ENCODE results near the gene NELL2. TPM values are rescaled to one million over a fixed set of nuclear protein-coding genes. Genes with fewer than 3 reads are reported as not detected.

Gene NELL2
- total RNA-seq, 4 donors from 2014 or later = 2.6 to 32.3 (median 11.9) TPM

GRCh38 chr12:44859998-44860689, 16.0 kb downstream of the NELL2 start:
- no peak for DNase-seq (ENCODE audit: low spot score in 2 of 2)
- no peak overlapping the region for H3K4me3 ChIP-seq (ENCODE audit: low read depth, poor library complexity, severe bottlenecking)
- TF ChIP-seq, protein P1, sequence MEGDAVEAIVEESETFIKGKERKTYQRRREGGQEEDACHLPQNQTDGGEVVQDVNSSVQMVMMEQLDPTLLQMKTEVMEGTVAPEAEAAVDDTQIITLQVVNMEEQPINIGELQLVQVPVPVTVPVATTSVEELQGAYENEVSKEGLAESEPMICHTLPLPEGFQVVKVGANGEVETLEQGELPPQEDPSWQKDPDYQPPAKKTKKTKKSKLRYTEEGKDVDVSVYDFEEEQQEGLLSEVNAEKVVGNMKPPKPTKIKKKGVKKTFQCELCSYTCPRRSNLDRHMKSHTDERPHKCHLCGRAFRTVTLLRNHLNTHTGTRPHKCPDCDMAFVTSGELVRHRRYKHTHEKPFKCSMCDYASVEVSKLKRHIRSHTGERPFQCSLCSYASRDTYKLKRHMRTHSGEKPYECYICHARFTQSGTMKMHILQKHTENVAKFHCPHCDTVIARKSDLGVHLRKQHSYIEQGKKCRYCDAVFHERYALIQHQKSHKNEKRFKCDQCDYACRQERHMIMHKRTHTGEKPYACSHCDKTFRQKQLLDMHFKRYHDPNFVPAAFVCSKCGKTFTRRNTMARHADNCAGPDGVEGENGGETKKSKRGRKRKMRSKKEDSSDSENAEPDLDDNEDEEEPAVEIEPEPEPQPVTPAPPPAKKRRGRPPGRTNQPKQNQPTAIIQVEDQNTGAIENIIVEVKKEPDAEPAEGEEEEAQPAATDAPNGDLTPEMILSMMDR (IDR thresholded peaks at IDR 0.05) = no peak
- TF ChIP-seq POLR2A (IDR thresholded peaks at IDR 0.05) = no peak
- 89 to 95% methylated on average over 1 of the region's 1 CpG for WGBS, 2 donors
- intact Hi-C loops (cut with DNase I; ENCODE audit: low total_unique reads) = no loop called here

DNA sequence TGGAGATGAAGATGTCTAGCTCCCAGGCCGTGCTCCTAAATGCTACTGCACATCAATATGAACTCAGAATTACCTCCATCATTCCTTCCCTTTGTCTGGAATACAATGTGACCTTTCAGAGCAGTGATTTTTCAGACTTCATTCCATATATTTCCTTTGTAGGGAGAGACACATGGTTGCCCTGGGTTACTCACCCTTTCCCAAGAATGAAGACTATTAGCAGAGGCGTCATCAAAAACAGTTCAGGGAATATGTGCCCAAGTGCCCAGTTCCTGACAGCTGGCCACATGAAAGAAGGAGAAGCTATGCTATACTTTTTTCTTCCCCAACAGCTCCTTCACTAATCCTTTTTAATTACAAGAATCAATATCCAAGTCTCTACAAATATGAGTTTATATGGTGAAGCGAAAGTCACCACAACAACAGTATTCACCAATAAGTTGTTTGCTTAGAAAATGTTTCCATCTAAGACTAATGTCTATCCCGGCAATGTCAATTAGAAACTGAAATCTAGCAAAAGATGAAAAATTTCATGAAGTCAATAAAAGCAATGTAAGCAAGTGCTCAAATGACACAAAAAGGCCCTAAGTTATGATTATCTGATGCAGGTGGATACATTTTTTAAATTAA, 17.8 kb downstream of the NELL2 start:
- H3K4me3 ChIP-seq (ENCODE audit: low read depth, poor library complexity, severe bottlenecking) = no peak overlapping the region
- DNase-seq (ENCODE audit: low spot score in 2 of 2) = no peak
- TF ChIP-seq, protein P1 (IDR thresholded peaks at IDR 0.05) = no peak
- no peak for TF ChIP-seq POLR2A (IDR thresholded peaks at IDR 0.05)
- WGBS, 2 donors = 86 to 89% methylated on average over 4 of the region's 4 CpGs
- intact Hi-C loops (cut with DNase I; ENCODE audit: low total_unique reads) = no loop called here

GRCh38 chr12:44852483-44852882, 23.6 kb downstream of the NELL2 start:
- no peak for TF ChIP-seq POLR2A (IDR thresholded peaks at IDR 0.05)
- TF ChIP-seq, protein P1 (IDR thresholded peaks at IDR 0.05) = no peak
- DNase-seq (ENCODE audit: low spot score in 2 of 2) = no peak
- intact Hi-C loops (cut with DNase I; ENCODE audit: low total_unique reads) = no loop called here
- 22 to 24% methylated on average over 2 of the region's 2 CpGs for WGBS, 2 donors
- no peak overlapping the region for H3K4me3 ChIP-seq (ENCODE audit: low read depth, poor library complexity, severe bottlenecking)

DNA sequence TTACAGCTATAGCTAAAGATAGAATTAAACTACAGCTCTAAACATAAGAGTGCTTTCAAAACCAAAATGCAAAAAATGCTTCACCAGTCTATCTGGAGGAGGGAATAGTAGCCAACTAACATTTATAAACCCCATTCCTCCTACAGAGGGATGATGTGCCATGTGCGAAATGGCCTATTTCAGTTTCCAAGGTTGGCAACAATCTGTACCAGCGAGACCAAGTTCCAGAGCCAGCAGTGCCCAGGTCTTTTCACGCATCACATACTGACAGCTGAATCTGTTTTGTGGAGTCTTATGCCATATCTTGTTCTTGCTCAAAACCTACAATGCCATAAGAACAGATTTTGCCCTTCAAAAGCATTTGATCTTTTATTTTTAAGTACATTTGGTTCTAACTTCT, 24.5 kb downstream of the NELL2 start:
- H3K4me3 ChIP-seq (ENCODE audit: low read depth, poor library complexity, severe bottlenecking) = no peak overlapping the region
- DNase-seq (ENCODE audit: low spot score in 2 of 2) = no peak
- intact Hi-C loops (cut with DNase I; ENCODE audit: low total_unique reads) = no loop called here
- WGBS, 2 donors = 86 to 95% methylated on average over 3 of the region's 3 CpGs
- no peak for TF ChIP-seq POLR2A (IDR thresholded peaks at IDR 0.05)
- TF ChIP-seq, protein P1 (IDR thresholded peaks at IDR 0.05) = no peak

DNA sequence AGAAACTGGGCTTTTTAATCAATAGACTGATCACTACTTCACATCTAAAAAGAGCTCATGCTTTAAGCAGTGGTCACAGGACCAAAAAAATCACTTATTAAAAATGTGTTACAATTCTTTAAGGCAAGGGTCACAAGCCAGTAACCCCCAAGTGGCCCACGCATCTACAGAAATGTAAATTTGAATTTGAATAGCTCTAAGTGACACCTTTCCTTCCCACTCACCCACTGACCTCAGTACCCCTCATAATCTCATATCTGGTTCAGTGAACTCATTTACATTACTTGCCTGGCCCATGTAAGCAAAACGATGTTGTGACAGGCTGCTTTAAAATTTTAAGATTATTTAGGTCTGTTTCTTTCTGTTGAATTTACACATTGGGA, 27.4 kb downstream of the NELL2 start:
- intact Hi-C loops (cut with DNase I; ENCODE audit: low total_unique reads) = no loop called here
- DNase-seq (ENCODE audit: low spot score in 2 of 2) = no peak
- H3K4me3 ChIP-seq (ENCODE audit: low read depth, poor library complexity, severe bottlenecking) = no peak overlapping the region
- no peak for TF ChIP-seq POLR2A (IDR thresholded peaks at IDR 0.05)
- TF ChIP-seq, protein P1 (IDR thresholded peaks at IDR 0.05) = no peak
- WGBS, 2 donors = 79 to 81% methylated on average over 2 of the region's 2 CpGs

Measured in lower leg skin (tissue), 4 donors.